Heart left ventricle (tissue), 13 donors: ENCODE measurements around the gene AKAP13.

Source experiments
- POLR2A ChIP-seq, 2 donors: fragments of 450-650 bp; IDR thresholded peaks; one replicate each; pipeline ENCODE4 v1.6.1; 2017; ENCODE audit warnings: antibody characterized with exemption in 2 of 2, mild to moderate bottlenecking in 2 of 2, moderate library complexity in 2 of 2
- TF ChIP-seq, protein P1 (sequence below), 12 donors: fragments of 200-600 bp; sonication (generic) in 4 of 12; IDR thresholded peaks; one replicate each; pipeline versions ENCODE4 v1.5.0 to v1.8.0; 2018 to 2022; ENCODE audit warnings: antibody characterized with exemption in 12 of 12, mild to moderate bottlenecking in 5 of 12
- donor health status: ischemic (EF 13 %, LVEDD 7.1; RV severe dilation, severe dysfunction).
- donor health status: DM: no; HTN: yes; CAD: no.
- donor health status: DM: no; HTN: no; CAD: no.
- donor health status: ischemic (EF 25% LVEDD 6.9; RV normal size, moderate dysfunction).
- donor health status: ischemic (EF 25% LVEDD 5.7; RV mildly dilated, moderate dysfunction).
- donor health status: ischemic (EF 35%, LVEDD 5.7; RV mildly dilated, moderate dysfunction).
- donor health status: nonischemic (EF 11% LVEDD 7.7; RV severe dilation, severe dysfunction).
- donor health status: DM: yes; HTN: yes; CAD: no.
- donor health status: PGD.
- donor health status: ischemic (EF 29% LVEDD 5.4; RV normal size, mild dysfunction).
- donor health status: nonischemic (EF 23%, LVEDD 6.1; RV moderate dilation, normal function).

DNA sequence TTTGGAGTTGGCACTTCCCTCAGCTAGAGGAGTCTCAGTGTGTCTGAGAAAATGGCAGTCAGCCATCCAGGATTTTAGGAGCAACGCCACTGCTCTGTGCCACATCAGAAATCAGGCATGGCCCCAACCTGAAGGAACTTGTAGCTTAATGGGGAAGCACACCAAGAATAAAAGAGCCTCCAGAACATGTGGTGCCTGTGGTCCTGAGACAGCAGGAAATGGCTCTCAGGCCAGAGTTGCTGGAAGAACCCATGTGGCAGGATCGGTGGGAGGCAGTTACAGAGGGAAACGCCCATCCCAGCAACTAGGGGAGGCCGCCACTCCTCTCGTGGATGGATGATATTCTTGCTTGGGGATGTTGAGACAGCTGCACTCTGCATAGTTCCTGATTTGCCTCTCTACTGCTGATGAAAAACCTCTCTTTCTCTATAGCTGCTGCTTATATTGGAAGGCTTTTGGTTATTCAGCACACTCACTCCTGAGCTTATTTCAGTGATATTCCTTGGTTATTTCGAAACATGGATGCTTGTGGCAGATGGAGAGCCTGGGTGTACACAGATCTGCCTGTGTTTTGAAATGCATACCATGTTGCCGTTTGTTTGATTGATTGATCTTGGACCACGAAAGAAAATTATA, 361.9 kb downstream of the AKAP13 start:
- no peak for TF ChIP-seq POLR2A (IDR thresholded peaks at IDR 0.05)
- TF ChIP-seq, protein P1, sequence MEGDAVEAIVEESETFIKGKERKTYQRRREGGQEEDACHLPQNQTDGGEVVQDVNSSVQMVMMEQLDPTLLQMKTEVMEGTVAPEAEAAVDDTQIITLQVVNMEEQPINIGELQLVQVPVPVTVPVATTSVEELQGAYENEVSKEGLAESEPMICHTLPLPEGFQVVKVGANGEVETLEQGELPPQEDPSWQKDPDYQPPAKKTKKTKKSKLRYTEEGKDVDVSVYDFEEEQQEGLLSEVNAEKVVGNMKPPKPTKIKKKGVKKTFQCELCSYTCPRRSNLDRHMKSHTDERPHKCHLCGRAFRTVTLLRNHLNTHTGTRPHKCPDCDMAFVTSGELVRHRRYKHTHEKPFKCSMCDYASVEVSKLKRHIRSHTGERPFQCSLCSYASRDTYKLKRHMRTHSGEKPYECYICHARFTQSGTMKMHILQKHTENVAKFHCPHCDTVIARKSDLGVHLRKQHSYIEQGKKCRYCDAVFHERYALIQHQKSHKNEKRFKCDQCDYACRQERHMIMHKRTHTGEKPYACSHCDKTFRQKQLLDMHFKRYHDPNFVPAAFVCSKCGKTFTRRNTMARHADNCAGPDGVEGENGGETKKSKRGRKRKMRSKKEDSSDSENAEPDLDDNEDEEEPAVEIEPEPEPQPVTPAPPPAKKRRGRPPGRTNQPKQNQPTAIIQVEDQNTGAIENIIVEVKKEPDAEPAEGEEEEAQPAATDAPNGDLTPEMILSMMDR (IDR thresholded peaks at IDR 0.05) = no peak
